K562 (cell line): ENCODE results near the gene PIK3R2. TPM values are rescaled to one million over a fixed set of nuclear protein-coding genes. Genes with fewer than 3 reads are reported as not detected.

Source experiments
- CHD4 ChIP-seq: fragments of 200-600 bp; sonication (generic); IDR thresholded peaks from 3 replicates; pipeline ENCODE4 v1.6.1; 2012; ENCODE audit warnings: low read depth, mild to moderate bottlenecking, mixed read lengths, low read length, inconsistent platforms; ENCODE audit not compliant: insufficient read depth, insufficient replicate concordance, poor library complexity, severe bottlenecking
- GATAD2B ChIP-seq: fragments of 450-650 bp; IDR thresholded peaks from 2 replicates; pipeline ENCODE4 v1.6.1; 2017; ENCODE audit warnings: mild to moderate bottlenecking, borderline replicate concordance
- GTF2E2 ChIP-seq: fragments of 200-800 bp; sonication (Bioruptor generic); IDR thresholded peaks from 2 replicates; pipeline ENCODE4 v1.6.1; 2016; ENCODE audit warnings: missing genetic modification characterization, missing compliant biosample characterization
- MAFF ChIP-seq: IDR thresholded peaks from 2 replicates; pipeline ENCODE4 v1.6.1; 2012; ENCODE audit warnings: low read length, improper control_type of control experiment
- STAG1 ChIP-seq: sonication (generic); formaldehyde crosslinking; IDR thresholded peaks from 2 replicates; pipeline ENCODE4 v1.5.0; 2020; ENCODE audit warnings: missing genetic modification reagents, borderline replicate concordance
- ZSCAN29 ChIP-seq: fragments of 450-650 bp; IDR thresholded peaks from 2 replicates; pipeline ENCODE4 v1.6.1; 2017
- polyA plus RNA-seq, 8 experiments: library from polyadenylated mRNA; depleted of rRNA in 4 of 8; stranded (reverse) in 5 of 8; unstranded in 3 of 8; fragments of >200 nt; fragmentation: Nextera tagmentation in 2 of 8; fragmentation: Illumina TruSeq in 1 of 8; extraction: Ambion mirVana in 2 of 8; extraction: Trizol in 1 of 8; gene quantifications; 2 replicates each; pipeline versions ENCODE4 v1.2.1 to v1.2.3, GENCODE V29; 2011 to 2014; ENCODE audit warnings: inconsistent platforms in 1 of 8, missing spikeins in 1 of 8
- total RNA-seq, 7 experiments: library from RNA; depleted of rRNA in 6 of 7; stranded (reverse); fragments of >200 nt in 6 of 7; fragmentation: Illumina TruSeq in 2 of 7; extraction: Trizol in 2 of 7; gene quantifications; 2 replicates each; pipeline versions ENCODE4 v1.2.1 to v1.2.3, GENCODE V29; 2011 to 2021; ENCODE audit warnings: low replicate concordance in 1 of 7
- TF ChIP-seq, protein P1 (sequence below): IDR thresholded peaks from 2 replicates; pipeline ENCODE4 v1.6.1; 2016; ENCODE audit warnings: missing genetic modification characterization, missing compliant biosample characterization
- TF ChIP-seq, protein P2 (sequence below): fragments of 450-650 bp; IDR thresholded peaks from 2 replicates; pipeline ENCODE4 v1.6.1; 2014; ENCODE audit warnings: low read depth, mild to moderate bottlenecking, moderate library complexity, borderline replicate concordance

PIK3R2 gene
- total and polyA plus RNA-seq, 9 of the 15 experiments (the other 6 are each of a cell fraction or from before 2014, with no cell fraction given) = 0.39 to 37.9 (median 5.3) TPM

DNA sequence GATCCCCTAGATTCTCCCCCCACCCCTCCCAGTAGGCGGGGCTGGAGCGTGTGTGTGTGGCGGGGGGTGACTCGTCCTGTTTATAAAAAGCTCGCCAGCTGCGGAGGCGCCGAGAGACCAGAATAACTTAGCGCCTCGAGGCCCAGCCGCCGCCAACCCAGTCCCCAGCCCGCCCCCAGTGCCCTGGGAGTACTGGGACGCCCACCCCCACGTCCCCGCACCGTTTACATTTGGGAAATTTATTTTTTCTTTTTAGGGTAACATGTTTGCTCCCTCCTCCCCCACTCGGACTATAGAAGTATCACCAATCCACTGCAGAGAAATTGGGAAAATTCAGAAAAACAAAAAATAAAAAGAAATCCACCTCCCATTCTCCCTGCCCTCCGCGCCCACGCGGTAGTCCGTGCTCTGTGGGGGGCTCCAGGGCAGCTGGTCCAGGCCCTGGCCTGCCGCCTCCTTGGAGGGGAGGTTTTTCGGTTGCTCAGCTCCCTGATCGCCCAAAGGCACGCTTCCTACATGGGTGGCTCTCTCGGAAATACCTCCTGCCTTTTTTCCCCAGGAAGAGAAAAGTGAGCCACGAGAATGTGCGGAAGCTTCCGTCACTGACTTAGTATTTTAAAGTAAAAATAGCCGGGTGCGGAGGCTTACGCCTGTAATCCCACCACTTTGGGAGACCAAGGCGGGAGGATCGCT lies 52.4 kb downstream of the PIK3R2 start (continued):
- TF ChIP-seq, protein P1, sequence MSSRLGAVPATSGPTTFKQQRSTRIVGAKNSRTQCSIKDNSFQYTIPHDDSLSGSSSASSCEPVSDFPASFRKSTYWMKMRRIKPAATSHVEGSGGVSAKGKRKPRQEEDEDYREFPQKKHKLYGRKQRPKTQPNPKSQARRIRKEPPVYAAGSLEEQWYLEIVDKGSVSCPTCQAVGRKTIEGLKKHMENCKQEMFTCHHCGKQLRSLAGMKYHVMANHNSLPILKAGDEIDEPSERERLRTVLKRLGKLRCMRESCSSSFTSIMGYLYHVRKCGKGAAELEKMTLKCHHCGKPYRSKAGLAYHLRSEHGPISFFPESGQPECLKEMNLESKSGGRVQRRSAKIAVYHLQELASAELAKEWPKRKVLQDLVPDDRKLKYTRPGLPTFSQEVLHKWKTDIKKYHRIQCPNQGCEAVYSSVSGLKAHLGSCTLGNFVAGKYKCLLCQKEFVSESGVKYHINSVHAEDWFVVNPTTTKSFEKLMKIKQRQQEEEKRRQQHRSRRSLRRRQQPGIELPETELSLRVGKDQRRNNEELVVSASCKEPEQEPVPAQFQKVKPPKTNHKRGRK (tag) = no peak
- TF ChIP-seq GTF2E2 (tag) = 0 out of 2 replicates have a peak, but pooled peaks have one; percentile 54
- TF ChIP-seq GATAD2B = 0 out of 2 replicates have a peak, but pooled peaks have one; percentile 7
- TF ChIP-seq STAG1 (CRISPR knock-in tag) = no peak
- no peak for TF ChIP-seq MAFF
- no peak for TF ChIP-seq ZSCAN29
- TF ChIP-seq, protein P2, sequence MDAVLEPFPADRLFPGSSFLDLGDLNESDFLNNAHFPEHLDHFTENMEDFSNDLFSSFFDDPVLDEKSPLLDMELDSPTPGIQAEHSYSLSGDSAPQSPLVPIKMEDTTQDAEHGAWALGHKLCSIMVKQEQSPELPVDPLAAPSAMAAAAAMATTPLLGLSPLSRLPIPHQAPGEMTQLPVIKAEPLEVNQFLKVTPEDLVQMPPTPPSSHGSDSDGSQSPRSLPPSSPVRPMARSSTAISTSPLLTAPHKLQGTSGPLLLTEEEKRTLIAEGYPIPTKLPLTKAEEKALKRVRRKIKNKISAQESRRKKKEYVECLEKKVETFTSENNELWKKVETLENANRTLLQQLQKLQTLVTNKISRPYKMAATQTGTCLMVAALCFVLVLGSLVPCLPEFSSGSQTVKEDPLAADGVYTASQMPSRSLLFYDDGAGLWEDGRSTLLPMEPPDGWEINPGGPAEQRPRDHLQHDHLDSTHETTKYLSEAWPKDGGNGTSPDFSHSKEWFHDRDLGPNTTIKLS = no peak
- no peak for TF ChIP-seq CHD4
- TF ChIP-seq, all 486 proteins: peak for 42
